GM18867 (cell line): Measurements from ENCODE around the gene CACNA1C.
"Not testable (repeated sequence)": the region's sequence is repeated elsewhere in the genome, so short reads cannot be mapped to it uniquely, and the experiment has no call there.

Experiments
- ATAC-seq: cut with Tn5 transposase; IDR thresholded peaks from one replicate; pipeline ENCODE4 v1.9.1; 2021; ENCODE audit warnings: mild to moderate bottlenecking, moderate library complexity; ENCODE audit not compliant: unreplicated experiment

The CACNA1C gene

GRCh38 chr12:2074792-2075191 lies 22.0 kb downstream of the CACNA1C start:
- no peak for ATAC-seq

- ATAC-seq, result no peak
Observed at GRCh38 chr12:2075508-2076195, 22.9 kb downstream of the CACNA1C start.

GRCh38 chr12:2076196-2076570 lies 23.4 kb downstream of the CACNA1C start:
- ATAC-seq, result no peak

GRCh38 chr12:2076728-2077127 lies 23.9 kb downstream of the CACNA1C start:
- ATAC-seq, result no peak

GRCh38 chr12:2080604-2081003 lies 27.8 kb downstream of the CACNA1C start:
- ATAC-seq, result no peak

GRCh38 chr12:2082321-2082720 lies 29.5 kb downstream of the CACNA1C start:
- ATAC-seq, result no peak

- no peak for ATAC-seq
Observed at GRCh38 chr12:2083008-2083407, 30.2 kb downstream of the CACNA1C start.

- ATAC-seq, result no peak
Observed at GRCh38 chr12:2083561-2083960, 30.8 kb downstream of the CACNA1C start.

GRCh38 chr12:2084553-2085296 lies 31.9 kb downstream of the CACNA1C start:
- no peak for ATAC-seq

GRCh38 chr12:2092354-2092753 lies 39.6 kb downstream of the CACNA1C start:
- ATAC-seq, result no peak

GRCh38 chr12:2092890-2093289 lies 40.1 kb downstream of the CACNA1C start:
- no peak for ATAC-seq

GRCh38 chr12:2094597-2094996 lies 41.8 kb downstream of the CACNA1C start:
- ATAC-seq, result no peak

GRCh38 chr12:2095878-2096277 lies 43.1 kb downstream of the CACNA1C start:
- no peak for ATAC-seq

- no peak for ATAC-seq
Observed at GRCh38 chr12:2097617-2098016, 44.8 kb downstream of the CACNA1C start.

GRCh38 chr12:2098852-2099251 lies 46.1 kb downstream of the CACNA1C start:
- ATAC-seq, result no peak

- no peak for ATAC-seq
Observed at GRCh38 chr12:2099595-2099994, 46.8 kb downstream of the CACNA1C start.

- no peak for ATAC-seq
Observed at GRCh38 chr12:2101359-2101758, 48.6 kb downstream of the CACNA1C start.

GRCh38 chr12:2101771-2102170 lies 49.0 kb downstream of the CACNA1C start:
- ATAC-seq, result no peak

- ATAC-seq, result not testable (repeated sequence)
Observed at GRCh38 chr12:2102736-2103135, 49.9 kb downstream of the CACNA1C start.

- ATAC-seq, result not testable (repeated sequence)
Observed at GRCh38 chr12:2105387-2105786, 52.6 kb downstream of the CACNA1C start.

GRCh38 chr12:2108166-2108565 lies 55.4 kb downstream of the CACNA1C start:
- no peak for ATAC-seq

- no peak for ATAC-seq
Observed at GRCh38 chr12:2108975-2109671, 56.3 kb downstream of the CACNA1C start.
